ENCODE data around the gene CLASP1.
"Not testable (repeated sequence)": the region's sequence is repeated elsewhere in the genome, so short reads cannot be mapped to it uniquely, and the experiment has no call there.

Gene CLASP1

DNA sequence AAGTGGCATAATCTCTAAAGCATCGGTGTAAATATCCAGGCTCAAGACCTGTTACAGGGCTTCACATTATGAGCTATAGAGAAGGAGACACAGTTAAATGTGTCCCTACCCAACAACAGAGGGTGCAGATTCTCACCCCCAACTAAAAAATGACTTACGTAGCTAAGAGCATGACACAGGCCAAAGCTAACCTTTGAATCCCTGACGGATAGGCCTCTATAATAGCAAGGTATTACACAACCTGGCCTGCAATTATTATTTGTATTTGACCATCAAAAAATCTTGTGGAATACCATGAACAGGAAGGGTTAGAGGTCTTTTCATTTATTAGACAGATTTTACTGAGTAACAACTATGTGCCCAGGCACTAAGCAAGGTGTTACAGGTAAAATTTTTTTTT is 73.5 kb downstream of the CLASP1 start:
- DNase-seq: no peak

DNA sequence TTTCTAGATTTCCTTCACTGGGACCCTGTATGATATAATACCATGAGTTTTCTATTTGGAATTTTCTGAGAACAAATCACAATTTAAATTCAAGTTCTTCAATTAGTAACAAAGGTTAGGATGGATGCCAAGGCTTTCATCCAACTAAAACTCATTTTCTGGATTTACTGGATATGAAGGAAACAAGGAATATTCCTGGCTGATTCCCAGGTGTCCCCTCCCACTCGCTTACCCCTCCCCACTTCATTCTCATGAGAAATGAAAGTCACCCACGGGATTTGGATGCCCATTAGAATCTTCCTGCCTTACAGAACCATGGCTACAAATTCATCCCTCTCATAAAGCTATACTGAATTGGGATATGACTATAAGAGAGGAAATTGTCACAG is 78.6 kb downstream of the CLASP1 start:
- no peak for DNase-seq

DNA sequence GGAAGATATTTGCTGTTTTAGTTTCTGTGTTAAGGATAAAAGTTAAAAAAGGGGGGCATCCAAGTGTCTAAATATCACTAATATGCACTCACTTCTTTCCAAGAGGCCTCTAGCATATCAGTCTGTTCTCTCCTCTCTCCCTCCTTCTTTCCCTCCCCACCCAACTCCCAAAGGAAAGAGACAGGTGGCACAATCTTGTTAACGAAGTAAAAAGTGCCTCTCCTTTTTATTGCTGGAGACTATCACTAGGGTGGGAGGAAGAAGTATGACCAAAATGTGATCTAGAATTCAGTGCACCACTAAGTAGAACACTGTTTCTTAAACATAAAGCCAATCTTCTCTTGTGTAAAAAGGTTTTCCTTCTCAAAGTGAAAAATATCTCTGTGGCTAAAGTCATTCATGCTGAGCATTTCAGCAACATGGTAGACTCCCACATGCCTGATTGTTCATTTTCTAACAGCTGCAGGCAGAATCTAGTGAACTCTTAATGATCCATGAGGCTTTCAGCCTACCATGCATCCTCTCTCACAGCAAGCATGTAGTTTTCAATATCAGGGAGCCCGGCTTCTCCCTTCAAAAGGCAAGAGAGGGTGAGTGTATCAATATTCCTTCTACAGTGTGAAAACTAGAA is 79.1 kb downstream of the CLASP1 start:
- DNase-seq: no peak

DNA sequence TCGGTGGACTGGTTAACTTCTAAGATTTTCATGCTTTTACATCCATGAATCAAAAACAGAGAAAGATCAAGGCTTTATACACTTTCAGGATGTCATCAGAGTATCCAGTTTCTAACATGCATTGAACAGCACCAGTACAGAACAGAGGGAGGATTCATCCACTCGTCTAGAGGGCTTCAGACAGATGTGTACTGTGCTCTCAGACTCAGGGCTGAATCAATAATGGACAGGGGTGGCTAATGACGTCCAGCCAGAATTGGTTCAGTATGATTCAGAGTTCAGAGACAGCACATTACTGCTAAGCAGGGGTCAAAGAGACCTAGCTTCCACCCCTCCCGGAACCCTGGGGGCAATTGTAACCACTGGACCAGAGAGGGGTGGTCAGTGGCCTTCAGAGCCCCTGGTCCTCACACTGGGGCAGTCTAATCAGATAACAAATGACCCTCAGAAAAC is 81.3 kb downstream of the CLASP1 start:
- DNase-seq: no peak

DNA sequence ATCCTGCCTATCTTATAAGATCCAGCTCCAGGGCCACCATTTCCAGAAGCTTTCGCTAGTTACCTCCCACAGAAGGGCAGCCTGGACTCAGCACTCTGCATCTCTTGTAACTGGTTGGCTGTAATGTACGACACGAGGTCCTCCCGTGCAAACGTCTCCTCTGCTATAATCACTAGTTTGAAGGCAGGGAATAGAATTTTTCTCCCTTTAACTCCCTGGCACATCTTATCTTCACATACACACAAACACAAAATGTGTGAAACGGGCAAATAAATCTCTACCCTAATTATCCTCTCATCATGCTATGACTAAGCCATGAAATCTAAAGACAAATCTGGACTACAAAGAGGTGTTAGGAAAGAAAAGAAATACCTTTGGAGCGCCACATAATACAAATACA is 81.8 kb downstream of the CLASP1 start:
- no peak for DNase-seq

DNA sequence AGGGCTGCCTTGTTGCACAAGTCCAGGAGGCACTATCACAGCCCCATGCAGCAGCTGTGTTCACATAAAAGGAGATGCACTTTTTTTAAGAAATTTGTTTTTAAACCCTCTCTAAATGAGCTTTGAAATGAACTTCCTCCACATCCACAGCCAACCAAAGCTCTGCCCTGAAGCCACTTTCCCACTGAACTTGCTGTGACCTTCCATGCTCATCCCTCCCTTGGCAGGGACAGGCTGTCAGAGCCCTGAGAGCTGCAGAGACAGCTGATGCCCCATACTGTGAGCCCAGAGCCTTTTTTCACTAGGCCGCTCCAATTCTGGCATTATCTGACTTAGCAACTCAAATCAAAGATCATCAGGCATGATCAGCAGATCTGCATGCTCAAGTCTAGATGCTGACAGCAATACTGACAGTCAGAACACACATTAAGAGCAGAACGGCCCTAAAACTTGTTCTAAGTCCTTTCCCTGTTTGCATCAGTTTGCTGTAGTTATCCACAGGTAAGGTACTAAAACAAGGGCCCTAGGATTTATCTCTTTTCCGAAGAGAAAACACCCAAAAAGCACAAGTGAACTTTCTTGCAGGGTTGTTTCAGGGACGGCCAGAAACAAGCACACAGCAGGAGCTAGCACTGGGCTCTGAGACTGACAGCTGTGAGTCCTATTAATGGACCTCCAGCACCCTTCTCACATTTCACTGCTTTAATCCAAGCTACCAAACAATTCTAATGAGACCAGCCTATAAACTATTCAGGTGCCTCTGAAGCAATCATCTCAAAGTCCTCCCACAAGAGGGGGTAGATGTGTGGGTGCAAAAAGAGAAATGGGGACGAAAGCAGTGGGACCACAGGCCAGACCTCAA is 83.6 kb downstream of the CLASP1 start:
- DNase-seq: no peak

DNA sequence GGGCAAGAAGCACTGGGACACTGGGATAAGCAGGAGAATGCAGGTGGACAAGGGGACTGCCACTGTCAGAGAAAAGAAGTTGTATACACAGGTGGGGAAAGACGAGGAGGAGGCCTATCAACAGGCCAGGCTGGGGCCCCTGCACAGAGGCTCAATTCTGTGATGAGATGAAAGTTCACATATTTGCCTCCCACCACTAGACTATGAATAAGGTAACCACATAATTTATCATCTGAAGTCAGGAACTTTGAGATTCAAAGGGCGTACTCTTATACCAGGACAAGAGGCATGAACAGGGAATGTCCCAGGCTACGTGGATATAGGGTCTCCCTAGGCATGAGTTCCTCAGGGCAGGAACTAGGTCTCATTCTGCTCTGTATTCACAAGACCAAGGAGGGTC is 84.4 kb downstream of the CLASP1 start:
- DNase-seq: no peak

DNA sequence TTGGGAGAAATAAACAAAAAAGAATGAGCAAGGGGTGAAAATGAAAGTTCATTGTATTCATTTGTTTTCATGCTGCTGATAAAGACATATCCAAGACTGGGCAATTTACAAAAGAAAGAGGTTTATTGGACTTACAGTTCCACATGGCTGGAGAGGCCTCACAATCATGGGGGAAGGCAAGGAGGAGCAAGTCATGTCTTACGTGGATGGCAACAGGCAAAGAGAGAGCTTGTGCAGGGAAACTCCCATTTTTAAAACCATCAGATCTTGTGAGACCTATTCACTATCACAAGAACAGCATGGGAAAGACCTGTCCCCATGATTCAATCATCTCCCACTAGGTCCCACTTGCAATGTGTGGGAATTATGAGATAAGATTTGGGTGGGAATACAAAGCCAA is 85.5 kb downstream of the CLASP1 start:
- not testable (repeated sequence) for DNase-seq

DNA sequence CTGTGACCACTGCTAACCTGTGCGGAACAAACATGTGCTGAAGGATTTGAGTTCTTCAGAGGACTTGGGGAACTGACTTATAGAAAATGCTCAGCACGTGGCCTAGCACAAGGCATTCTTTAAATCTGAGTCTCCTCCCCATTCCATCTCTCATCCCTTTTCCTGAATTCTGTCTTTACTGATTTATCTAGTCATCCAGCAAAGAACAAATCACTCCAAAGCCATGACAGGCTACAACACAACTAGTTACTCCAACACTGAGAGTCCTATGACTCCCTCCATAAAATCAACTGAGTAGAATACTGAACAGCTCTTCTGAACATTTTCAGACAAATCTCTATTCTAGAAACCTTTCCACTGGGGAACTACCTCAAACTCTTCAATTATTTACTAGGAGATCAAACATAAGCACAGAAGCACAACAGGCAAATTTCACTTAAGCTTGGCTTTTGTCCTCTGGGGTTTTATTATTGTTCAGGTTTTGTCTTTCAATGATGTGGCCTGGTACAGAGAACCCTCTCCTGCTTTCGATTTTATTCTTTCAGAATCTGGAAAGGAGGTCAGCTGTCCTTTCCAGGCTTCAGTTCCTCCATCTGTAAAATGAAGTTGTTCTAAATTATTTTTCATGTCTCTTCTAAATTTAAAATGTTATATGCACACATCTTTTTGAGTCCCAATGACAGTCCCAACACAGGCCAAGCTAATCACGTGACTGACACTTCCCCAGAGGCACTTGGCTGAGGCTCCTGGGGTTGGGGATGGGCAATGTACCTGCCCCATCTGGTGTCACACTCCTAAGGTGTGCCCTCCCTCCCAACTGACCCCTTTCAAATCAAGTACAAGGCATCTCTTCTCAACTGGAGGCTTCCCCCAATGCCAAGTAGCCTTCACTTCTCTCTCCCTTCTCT is 86.7 kb downstream of the CLASP1 start:
- no peak for DNase-seq

DNA sequence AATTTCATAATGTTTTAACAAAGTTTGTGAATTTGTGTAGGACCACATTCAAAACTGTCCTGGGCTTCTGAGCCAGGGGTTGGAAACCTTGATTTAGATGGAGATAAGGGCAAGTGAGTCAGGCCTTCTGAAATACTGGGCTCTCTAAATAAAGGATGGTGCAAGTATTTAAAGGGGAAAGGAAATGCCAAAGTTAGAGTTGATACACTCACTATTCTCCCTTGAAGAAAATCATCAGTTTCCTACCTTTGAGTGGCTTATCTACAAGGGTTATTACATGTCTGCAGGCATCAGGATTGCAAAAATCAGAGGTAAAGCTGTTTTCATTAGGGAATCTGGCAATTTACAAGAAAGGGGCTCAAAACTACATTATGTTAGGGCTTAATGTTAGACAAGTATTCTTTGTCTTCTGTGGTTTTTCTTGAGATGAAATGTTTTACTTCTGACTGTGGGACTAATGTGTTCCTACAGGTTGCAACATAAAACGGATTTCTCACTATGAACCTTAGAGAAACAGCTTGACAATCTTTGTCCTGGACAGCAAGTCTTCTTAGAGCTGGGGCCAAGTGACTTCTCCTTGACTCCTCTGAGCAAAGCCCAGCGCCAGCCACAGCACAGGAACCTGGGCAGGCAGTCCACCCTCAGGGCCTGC is 87.5 kb downstream of the CLASP1 start:
- DNase-seq: no peak

DNA sequence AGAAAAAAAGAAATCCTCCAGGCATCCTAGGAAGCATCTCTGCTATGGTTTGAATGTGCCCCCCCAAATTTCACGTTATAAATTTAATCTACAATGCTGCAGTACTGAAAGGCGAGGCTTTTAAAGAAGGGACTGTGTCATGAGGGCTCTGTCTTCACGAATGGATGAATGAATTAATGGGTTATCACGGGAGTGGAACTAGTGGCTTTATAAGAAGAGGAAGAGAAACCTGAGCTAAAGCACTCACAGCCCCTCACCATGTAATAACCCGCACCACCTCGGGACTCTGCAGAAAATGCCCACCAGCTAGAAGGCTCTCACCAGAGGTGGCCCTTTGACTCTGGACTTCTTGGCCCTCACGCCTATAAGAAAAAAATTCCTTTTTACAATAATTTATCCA is 90.9 kb downstream of the CLASP1 start:
- DNase-seq: no peak

DNA sequence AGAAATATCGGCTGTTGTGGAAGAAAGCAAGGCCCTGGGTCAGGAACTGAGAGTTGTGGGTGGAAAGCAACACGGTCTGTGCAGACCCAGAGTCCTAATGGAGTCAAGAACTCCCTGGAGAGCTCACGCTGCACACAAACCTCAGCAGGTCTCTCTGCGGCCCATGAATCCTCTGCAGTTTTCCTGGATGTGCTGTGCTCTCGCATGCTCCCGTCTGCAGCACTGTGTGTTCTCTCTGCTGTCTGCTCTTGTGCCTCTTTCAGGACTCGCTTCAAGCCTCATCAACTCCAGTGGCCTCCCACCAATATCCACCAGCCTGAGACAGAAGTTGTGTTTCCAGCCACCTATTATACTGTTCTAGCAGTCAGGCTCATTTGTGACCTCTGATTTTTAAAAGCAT is 94.3 kb downstream of the CLASP1 start:
- DNase-seq: no peak

DNA sequence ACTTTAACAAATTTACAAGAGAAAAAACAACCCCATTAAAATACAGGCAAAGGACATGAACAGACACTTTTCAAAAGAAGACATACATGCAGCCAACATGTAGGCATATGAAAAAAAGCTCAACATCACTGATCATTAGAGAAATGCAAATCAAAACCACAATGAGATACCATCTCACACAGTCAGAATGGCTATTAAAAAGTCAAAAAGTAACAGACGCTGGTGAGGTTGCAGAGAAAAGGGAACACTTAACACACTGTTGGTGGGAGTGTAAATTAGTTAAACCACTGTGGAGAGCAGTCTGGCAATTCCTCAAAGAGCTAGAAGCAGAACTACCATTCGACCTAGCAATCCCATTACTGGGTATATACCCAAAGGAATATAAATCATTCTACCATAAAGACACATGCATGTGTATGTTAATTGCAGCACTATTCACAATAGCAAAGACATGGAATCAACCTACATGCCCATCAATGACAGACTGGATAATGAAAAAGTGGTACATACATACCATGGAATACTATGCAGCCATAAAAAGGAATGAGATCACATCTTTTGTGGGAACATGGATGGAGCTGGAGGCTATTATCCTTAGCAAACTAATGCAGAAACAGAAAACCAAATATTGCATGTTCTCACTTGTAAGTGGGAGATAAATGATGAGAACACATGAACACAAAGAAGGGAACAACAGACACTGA is 96.6 kb downstream of the CLASP1 start:
- not testable (repeated sequence) for DNase-seq

DNA sequence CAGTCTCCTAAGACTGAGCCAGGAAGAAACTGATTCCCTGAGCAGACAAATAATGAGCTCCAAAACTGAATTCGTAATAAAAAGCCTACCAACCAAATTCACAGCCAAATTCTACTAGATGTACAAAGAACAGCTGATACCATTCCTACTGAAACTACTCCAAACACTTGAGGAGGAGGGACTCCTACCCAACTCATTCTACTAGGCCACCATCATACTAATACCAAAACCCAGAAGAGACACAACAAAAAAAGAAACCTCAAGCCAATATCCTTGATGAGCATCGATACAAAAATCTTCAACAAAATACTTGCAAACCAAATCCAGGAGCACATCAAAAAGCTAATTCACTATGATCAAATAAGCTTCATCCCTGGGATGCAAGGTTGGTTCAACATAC is 98.6 kb downstream of the CLASP1 start:
- no peak for DNase-seq

DNA sequence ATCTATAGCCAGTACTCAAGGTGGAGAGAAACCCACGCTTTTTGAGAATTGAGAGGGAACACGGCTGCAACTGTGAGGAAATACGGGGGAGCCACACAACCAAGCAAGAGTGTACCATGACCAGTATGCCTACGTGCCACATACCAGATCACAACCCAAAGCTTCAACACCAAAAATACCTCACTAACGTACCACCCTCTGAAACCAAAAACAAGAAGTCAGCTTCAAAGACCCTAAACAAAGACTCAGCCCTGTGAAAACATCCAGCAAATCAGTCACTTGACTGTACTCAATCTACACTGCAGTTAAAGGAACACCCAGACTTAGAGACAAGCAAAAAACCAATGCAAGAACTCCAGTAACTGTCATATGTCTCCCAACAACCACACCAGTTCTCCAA is 101.6 kb downstream of the CLASP1 start:
- no peak for DNase-seq

DNA sequence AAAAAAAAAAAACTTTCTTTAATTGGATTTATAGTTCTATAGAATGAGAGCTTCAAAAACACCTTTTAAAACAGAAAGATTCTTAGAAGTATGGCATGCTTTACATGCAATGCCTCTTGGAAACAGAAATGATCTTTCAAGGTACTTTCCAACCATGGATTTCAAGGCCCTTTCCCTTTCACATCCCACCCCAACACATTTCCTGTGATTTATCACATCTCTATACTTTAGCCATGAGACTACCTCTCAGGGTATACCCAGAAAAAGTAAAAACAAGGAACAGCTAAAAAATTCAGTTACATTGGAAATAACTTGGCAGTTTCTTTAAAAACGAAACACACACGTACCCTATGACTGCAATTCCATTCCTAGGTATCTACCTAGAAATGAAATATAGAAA is 103.3 kb downstream of the CLASP1 start:
- DNase-seq: no peak

DNA sequence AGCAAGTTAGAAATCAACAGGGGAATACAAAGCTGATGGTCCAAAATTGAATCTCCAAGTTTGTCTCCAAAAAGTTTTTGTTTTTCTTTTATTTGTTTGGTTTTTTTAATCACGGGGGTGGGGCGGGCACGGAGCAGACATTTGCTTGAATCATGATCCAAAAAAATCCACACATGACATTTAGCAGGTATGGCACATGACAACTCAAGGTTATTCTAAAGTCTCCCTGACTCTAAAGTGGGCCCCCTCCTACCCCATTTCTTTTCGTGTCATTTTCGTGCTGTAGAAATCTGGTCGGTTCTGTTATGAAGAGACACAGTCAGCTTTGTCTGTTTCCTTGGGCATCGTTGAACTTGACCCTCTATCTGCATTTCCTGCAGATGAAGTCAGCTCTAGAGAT is 104.0 kb downstream of the CLASP1 start:
- no peak for DNase-seq

DNA sequence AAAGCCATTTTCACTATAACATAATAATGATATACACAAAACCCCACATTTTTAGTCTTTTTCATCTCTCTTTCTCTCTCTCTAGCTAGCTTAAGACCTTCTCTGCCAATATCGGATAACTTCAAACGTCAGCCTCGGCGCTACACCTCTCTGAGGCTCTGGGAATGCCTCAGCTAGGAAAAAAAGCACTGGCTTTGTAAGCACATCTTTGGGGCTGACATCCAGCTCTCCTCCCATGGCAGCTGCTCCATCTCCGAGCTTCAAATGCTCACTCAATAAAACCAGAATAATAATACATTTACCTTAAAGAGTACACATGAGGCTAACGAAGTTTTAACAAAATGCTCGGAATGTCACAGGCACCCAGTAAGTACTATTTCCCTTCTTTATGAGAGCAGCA is 107.8 kb downstream of the CLASP1 start:
- no peak for DNase-seq

DNA sequence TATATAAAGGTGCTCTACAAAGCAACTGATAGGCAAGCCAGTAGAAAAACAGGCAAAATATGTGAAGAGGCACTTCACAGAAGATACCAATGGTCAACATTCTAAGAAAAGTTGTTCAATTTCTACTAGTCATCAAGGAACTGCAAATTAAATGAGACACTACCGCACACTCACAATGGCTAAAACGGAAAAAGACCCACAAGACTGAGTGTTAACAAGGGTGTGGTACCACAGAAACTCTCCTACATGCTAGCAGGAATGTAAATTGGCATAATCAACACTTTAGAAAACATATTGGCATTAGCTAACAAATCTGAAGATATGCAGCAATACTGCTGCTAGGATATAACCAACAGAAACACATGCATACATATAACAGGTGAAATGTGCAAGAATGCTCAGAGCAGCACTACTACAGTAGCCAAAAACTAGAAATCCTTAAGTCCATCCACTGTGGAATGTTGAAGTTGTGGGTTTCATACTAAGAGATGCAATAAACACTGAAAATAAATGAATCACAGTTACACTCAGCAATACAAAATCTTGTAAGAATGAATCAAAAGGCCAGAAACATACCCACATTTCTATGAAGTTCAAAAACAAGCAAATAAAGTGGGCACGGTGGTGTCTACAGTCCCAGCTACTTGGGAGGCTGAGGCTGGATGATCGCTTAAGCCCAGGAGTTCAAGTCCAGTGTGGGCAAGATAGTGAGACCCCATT is 109.4 kb downstream of the CLASP1 start:
- no peak for DNase-seq

DNA sequence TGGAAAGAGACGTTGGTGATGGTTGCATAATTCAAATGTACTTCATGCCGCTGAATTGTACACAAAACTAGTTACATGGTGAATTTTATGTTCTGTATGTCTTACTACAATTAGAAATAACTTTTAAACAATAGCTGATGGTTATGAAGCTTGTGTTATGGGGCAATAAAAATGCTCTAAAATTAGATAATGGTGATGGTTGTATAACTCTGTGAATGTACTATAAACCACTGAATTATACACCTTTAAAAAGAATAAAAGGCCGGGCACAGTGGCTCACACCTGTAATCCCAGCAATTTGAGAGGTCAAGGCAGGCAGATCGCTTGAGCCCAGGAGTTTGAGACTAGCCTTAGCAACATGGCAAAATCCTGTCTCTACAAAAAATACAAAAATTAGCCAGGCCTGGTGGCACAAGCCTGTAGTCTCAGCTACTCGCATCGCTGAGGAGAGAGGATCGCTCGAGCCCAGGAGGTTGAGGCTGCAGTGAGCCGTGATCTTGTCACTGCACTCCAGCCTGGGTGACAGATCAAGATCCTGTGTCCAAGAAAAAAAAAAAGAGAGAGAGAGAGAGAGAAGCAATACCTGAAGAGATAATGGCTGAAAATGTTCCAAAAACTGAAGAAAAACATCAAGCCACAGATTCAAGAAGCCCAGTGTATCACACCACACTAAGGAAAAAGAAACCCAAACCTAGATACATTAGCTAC is 112.3 kb downstream of the CLASP1 start:
- DNase-seq: no peak

DNA sequence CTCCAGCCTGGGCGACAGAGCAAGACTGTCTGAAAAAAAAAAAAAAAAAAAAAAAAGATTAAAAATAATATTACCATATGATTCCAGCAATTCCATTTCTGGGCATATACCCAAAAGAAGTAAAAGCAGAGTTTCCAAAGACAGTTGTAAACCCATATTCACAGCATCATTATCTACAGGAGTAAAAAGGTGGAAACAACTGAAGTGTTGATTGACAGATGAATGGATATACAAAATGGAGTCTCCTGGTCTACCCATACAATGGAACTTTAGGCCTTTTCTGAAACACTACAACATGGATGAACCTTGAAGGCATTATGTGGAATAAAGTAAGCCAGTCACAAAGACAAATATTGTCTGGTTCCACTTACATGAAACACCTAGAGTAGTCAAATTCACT is 112.9 kb downstream of the CLASP1 start:
- DNase-seq: no peak

Data from 8988T (cell line).